Right ventricle myocardium superior (tissue), 1 donor: ENCODE results near the gene MRAS. TPM values are rescaled to one million over a fixed set of nuclear protein-coding genes. Genes with fewer than 3 reads are reported as not detected.
"Not testable (repeated sequence)": the region's sequence is repeated elsewhere in the genome, so short reads cannot be mapped to it uniquely, and the experiment has no call there.

Experiments
- ATAC-seq: fragments of 200-7000 bp; cut with Tn5 transposase; one replicate; pipeline ENCODE4 v1.9.1; 2020; ENCODE audit warnings: mild to moderate bottlenecking; ENCODE audit not compliant: poor library complexity
- DNase-seq: peaks from one replicate; pipeline ENCODE4 v3.0.0-alpha.2; 2020
- intact Hi-C: fragments of 100-400 bp; cut with DNase I; formaldehyde crosslinking; loops from one replicate; pipeline ENCODE4 v1.11.2; 2022
- total RNA-seq: library from RNA; stranded (reverse); fragmentation: NEBNext Ultra II Directional; extraction: Animal tissue kit (Norgen Biotek cat#: 25700); gene quantifications from one replicate; pipeline ENCODE4 v1.2.1, GENCODE V29; 2021
- donor health status: DM: no; HTN: yes; CAD: no; lungs with severe emphysema.

The MRAS gene
- total RNA-seq, 1 donor from 2014 or later: 368 TPM

DNA sequence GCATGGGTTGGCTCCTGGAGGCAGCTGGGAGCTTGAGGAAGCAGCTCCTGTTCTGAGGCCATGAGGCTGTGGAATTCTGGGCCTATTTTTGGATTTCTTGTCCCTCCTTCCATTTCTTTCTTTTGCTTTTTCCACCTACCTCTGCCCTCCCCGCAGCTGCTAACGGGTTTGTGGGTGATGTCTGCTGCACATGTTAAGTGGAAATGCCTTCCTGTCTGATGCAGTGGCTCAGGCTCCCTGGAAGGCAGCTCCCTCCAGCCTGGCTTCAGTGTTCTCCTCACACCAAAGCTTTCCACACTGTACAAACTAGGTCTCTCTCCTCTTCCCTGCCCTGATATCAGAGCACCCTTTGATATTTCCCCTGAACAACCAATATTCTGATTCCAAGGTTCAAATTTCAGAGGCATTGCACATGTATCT lies 52.3 kb downstream of the MRAS start:
- intact Hi-C loops: loop anchor here (5.0 kb wide), 1 partner anchor 68 kb away; no protein-coding TSS in a partner anchor
- ATAC-seq (no peak), DNase-seq (no peak)

- DNase-seq (no peak), ATAC-seq (no peak)
- intact Hi-C loops: loop anchor here (5.0 kb wide), 1 partner anchor 70 kb away; no protein-coding TSS in a partner anchor
Observed at GRCh38 chr3:138401834-138402233, 53.5 kb downstream of the MRAS start.

- intact Hi-C loops: loop anchor here (5.0 kb wide), 1 partner anchor 72 kb away; no protein-coding TSS in a partner anchor
- ATAC-seq: no peak
- no peak for DNase-seq
Observed at GRCh38 chr3:138404121-138404520, 55.7 kb downstream of the MRAS start.

GRCh38 chr3:138405001-138405400 lies 56.6 kb downstream of the MRAS start:
- no peak for DNase-seq
- no peak for ATAC-seq
- intact Hi-C loops: no loop called here

GRCh38 chr3:138405486-138405885 lies 57.1 kb downstream of the MRAS start:
- intact Hi-C loops: no loop called here
- ATAC-seq: no peak
- no peak for DNase-seq

- DNase-seq (no peak), ATAC-seq (no peak)
- intact Hi-C loops: no loop called here
Observed at GRCh38 chr3:138406606-138407005, 58.2 kb downstream of the MRAS start.

DNA sequence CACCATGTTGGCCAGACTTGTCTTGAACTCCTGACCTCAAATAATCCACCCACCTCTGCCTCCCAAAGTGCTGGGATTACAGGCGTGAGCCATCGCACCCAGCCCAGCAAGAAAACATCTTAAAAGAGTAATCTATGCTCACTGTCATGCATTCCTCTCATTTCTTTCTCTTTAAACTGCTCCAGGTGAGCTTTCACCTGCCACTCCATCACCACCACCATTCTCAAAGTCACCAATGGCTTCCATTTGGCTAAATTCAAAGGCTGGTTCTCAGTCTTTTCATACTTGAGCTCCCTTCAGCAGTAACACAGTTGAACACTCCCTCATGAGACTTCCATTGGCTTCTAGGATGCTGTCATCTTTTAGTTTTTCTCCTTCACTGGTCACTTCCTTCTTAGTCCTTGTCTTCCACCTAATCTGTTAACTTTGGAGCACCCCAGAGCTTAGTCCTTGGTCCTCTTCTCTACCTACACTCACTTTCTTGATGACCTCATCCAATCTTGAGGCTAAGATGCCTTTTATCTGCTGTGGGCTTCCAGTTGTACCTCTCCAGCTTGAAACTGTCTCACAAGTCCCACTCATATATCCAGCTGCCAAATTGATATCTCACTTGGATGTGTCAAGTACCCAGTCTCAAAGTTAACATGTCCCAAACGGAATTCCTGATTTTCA lies 59.0 kb downstream of the MRAS start:
- ATAC-seq (no peak), DNase-seq (no peak)
- intact Hi-C loops: no loop called here

DNA sequence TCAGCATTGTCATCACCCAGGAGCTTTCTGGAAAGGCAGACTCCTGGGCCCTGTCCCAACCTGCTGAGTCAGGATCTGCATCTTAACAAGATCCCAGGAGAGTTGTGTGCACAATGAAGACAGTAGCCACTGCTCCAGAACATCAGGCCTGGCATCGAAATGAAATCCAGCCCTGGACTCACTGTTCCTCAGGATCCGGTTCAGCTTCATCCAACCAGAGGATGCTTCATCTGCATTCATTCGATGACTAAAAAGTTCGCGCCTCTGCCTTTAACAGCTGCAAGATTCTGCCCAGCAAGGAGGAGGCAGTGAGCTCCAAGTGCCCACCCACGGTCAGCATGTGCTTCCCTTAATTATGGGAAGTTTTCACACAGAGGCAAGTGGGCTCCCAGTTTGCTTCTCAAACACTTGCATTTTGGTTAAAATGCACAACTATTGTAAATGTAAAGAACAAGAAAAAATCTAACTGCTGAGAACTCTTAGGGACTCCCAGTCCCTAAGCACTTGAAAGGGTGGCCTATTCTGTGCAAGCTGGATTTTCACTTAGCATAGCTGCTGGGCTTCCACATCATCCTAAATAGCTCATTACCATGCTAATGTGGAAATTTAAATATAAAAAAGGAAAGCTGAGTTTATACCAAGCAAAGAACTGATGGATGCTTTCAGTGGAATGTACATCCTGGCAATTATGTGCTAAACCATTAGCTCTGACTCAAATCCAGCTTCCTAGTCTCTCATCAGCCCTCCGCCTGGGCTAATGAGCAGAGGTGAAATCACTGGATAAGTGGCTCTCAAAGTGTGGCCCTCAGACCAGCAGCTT lies 60.6 kb downstream of the MRAS start:
- intact Hi-C loops: no loop called here
- DNase-seq: no peak
- ATAC-seq: peak; percentile 16

- DNase-seq (no peak), ATAC-seq (no peak)
- intact Hi-C loops: no loop called here
Observed at GRCh38 chr3:138412821-138413551, 64.6 kb downstream of the MRAS start.

DNA sequence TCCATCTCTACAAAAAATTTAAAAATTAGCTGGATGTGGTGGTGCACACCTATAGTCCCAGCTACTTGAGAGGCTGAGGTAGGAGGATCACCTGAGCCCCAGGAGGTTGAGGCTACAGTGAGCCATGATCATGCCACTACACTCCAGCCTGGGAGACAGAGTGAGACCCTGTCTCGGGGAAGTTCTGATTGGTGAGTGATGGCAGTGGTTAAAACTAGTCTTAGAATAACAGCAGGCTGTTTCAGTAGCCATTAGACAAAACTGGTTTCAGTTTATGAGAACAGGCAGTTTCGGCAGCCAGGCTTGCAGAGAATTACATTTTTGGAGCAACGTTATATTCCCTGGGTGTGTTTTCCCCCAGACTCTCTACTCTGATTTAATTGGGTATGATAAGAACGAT lies 67.9 kb downstream of the MRAS start:
- DNase-seq, ATAC-seq: not testable (repeated sequence)
- intact Hi-C loops: loop anchor here (5.0 kb wide), 1 partner anchor 84 kb away; no protein-coding TSS in a partner anchor

- DNase-seq: peak; percentile 83
- intact Hi-C loops: loop anchor here (5.0 kb wide), 1 partner anchor 85 kb away; no protein-coding TSS in a partner anchor
- ATAC-seq: peak; percentile 89
Observed at GRCh38 chr3:138417559-138417982, 69.2 kb downstream of the MRAS start.

GRCh38 chr3:138418601-138419206 lies 70.3 kb downstream of the MRAS start:
- intact Hi-C loops: loop anchor here (5.0 kb wide), 1 partner anchor 86 kb away; no protein-coding TSS in a partner anchor
- ATAC-seq (no peak), DNase-seq (no peak)

DNA sequence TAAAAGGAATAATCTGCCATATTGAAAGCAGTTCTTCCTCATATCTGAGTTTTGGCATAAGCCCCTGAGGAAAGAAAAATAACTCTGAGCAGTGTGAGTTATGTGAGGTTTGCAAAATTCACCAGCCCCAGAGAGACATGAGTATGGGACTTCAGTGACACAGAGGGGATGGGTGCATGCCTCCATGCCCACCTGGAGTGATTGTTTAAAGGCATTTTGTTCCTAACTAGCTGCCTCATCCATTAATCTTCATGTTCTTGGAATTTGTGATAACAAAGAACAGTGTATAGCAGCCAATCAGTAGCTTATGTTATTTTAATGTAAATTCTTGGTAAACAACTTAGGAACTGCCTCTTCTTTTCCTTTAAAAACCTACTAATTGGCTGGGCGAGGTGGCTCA lies 74.9 kb downstream of the MRAS start:
- DNase-seq (no peak), ATAC-seq (no peak)
- intact Hi-C loops: no loop called here

DNA sequence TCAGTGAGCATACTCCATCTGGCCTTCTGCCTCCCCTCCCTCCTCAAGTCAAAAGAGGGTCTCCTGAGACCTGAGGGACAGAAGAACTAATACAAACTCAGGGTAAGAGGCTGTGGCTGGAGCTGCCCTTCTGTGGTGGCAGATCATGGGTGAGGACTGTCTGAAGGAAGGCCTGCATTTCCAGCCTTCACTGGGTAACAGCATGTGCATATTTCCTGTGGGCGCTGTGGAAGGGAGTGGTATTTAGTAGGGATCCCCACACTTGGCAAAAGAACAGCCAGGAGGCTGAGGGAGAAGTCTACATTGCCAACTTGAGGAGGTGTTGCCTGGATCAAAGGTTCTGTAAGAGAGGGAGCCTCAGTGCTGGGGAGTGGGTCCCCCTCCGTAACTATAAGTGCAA lies 75.9 kb downstream of the MRAS start:
- ATAC-seq (no peak), DNase-seq (no peak)
- intact Hi-C loops: no loop called here

- DNase-seq (no peak), ATAC-seq (peak; percentile 55)
- intact Hi-C loops: no loop called here
Observed at GRCh38 chr3:138426211-138426610, 77.8 kb downstream of the MRAS start.

DNA sequence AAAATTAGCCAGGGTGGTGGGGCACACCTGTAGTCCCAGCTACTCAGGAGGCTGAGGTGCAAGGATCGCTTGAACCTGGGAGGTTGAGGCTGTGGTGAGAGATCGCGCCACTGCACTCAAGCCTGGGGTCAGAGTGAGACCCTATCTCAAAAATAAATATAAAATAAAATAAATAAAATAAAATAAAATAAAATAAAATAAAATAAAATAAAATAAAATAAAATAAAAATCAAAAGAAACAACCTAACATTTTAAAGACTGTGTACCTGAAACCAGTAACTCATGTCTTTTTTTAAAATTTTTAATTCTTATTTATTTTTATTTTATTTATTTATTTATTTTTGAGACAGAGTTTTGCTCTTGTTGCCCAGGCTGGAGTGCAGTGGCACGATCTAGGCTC lies 78.4 kb downstream of the MRAS start:
- intact Hi-C loops, DNase-seq, ATAC-seq: not testable (repeated sequence)

DNA sequence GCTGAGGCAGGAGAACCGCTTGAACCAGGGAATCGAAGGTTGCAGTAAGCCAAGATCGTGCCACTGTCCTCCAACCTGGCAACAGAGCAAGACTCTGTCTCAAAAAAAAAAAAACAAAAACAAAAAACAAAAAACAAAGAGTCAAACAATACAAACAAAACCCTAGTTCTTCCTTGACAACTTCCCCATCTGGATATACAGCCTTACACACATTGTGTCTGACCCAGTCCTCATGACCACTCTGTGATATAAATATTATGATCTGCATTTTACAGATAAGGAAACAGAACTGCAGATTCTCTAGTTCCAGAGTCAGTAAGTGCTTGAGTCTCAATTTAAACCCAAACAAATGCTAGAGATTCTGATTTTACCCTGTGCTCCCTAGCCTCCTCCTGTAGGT lies 81.3 kb downstream of the MRAS start:
- DNase-seq (no peak), ATAC-seq (no peak)
- intact Hi-C loops: no loop called here

GRCh38 chr3:138432576-138433240 lies 84.3 kb downstream of the MRAS start:
- intact Hi-C loops: no loop called here
- ATAC-seq (no peak), DNase-seq (no peak)
